Stimulated activated naive CD8-positive, alpha-beta T cell treated with anti-CD3 and anti-CD28 coated beads, Interleukin-15, Interleukin-2, amounts not matched to agents 100 ng/mL and 50 ng/mL, for 24 hours (primary cell): ENCODE data around the gene FOXD2.
"Not testable (repeated sequence)": the region's sequence is repeated elsewhere in the genome, so short reads cannot be mapped to it uniquely, and the experiment has no call there.

Experiments used
- H3K27ac Mint-ChIP-seq: one replicate; pipeline ENCODE4 v1.8.0; 2021; ENCODE audit warnings: mild to moderate bottlenecking, mixed read lengths
- H3K27me3 Mint-ChIP-seq: one replicate; pipeline ENCODE4 v1.8.0; 2021; ENCODE audit warnings: mixed read lengths
- H3K36me3 Mint-ChIP-seq: one replicate; pipeline ENCODE4 v1.8.0; 2021; ENCODE audit warnings: low read depth, mixed read lengths
- H3K4me1 Mint-ChIP-seq: one replicate; pipeline ENCODE4 v1.8.0; 2021; ENCODE audit warnings: low read depth, mixed read lengths
- H3K4me3 Mint-ChIP-seq: one replicate; pipeline ENCODE4 v1.8.0; 2021; ENCODE audit warnings: mild to moderate bottlenecking, mixed read lengths
- H3K9me3 Mint-ChIP-seq: one replicate; pipeline ENCODE4 v1.8.0; 2021; ENCODE audit warnings: mixed read lengths

The FOXD2 gene

DNA sequence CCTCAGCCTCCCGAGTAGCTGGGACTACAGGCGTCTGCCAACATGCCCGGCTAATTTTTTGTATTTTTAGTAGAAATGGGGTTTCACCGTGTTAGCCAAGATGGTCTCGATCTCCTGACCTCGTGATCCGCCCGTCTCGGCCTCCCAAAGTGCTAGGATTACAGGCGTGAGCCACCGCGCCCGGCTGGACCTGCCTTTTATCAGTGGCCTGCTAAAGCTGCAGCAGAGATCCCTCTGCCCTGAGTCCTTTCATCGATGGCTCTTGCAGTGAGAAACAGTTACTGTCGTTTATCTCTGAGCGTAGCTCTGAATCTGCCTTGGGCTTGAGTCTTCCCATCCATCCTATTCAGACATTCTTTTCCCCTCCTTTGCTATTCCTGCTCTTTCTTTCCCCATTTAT lies 19.7 kb downstream of the FOXD2 start:
- H3K9me3 Mint-ChIP-seq, H3K4me1 Mint-ChIP-seq, H3K27ac Mint-ChIP-seq, H3K36me3 Mint-ChIP-seq, H3K4me3 Mint-ChIP-seq: not testable (repeated sequence)
- peaks cover 59% of the 10 kb centered on the region for H3K27me3 Mint-ChIP-seq

DNA sequence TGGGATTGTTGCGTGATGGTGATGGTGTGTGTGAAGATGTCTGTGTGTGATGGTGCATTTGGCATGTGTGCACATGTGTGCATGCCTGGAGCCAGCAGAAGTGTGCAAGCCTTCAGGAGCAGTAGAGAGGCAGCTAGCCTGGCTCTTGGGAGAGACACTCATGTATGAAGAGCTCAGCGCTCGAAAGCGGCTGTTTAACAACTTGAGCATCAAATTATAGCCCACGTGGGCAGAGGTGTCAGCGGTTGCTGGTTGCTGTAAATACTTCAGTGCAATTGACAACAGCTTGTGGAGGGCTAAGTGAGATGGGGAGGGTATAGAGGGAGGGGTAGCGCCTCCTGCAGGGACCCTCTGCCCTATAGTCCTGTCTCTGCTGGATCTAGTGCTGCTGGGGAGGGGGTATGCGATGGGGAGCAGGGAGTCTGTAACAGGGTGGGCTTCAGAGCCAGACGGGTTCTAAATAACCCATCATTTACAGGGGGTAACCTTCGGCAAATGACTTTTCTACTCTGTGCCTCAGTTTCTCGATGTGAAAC lies 21.5 kb downstream of the FOXD2 start:
- Mint-ChIP-seq H3K27me3 (peaks cover 72% of the 10 kb centered on the region), H3K4me3 (no peak overlapping the region), H3K9me3 (no peaks in the 10 kb centered on the region), H3K4me1 (no peaks in the 10 kb centered on the region), H3K27ac (no peak overlapping the region), H3K36me3 (no peaks in the 10 kb centered on the region)

- Mint-ChIP-seq H3K27me3 (peaks cover 68% of the 10 kb centered on the region), H3K4me1 (no peaks in the 10 kb centered on the region), H3K4me3 (no peak overlapping the region), H3K36me3 (no peaks in the 10 kb centered on the region), H3K27ac (no peak overlapping the region), H3K9me3 (no peaks in the 10 kb centered on the region)
Measured at GRCh38 chr1:47460040-47460439, 22.2 kb downstream of the FOXD2 start.

DNA sequence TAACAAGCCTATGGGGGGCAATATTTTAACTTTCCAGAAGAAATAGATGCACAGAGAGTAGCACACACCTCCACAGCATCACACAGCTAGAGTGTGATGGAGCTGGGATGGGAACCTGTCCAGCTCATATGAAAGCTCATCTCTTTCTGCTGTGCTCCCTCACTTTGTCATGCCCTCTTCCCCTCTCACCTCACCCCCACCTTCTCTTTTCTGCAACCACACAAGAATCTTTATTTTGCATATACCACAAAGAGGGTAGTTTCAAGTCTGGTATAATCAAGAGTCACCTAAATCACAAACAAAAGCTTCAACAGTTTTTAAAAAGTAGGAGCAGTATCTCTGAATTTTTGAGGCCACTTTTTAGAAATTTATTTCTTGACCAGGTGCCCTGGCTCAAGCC lies 22.6 kb downstream of the FOXD2 start:
- Mint-ChIP-seq H3K4me3 (no peak overlapping the region), H3K36me3 (no peaks in the 10 kb centered on the region), H3K27ac (no peak overlapping the region), H3K9me3 (no peaks in the 10 kb centered on the region), H3K27me3 (peaks cover 64% of the 10 kb centered on the region), H3K4me1 (no peaks in the 10 kb centered on the region)

DNA sequence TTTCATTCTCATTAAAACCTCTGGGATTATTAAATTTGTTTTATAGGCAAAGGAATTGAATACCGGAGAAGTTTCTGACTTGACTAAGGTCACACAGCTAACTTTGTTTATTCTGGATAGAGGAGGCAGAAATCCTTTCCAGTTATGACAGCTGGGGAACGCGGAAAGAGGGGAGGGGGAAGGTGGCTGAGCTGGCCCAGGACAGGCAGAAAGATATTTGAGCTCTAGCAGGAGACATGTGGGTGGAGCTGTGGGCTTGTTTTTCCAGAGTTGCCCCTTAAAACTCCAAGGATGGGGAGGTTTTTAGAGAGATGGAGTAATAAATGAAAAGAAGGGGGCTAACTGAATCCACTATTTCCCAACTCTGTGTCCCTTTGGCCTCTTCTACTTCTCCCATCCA lies 27.8 kb downstream of the FOXD2 start:
- H3K27ac Mint-ChIP-seq: no peak overlapping the region
- H3K9me3 Mint-ChIP-seq: no peaks in the 10 kb centered on the region
- H3K4me3 Mint-ChIP-seq: no peak overlapping the region
- no peaks in the 10 kb centered on the region for H3K4me1 Mint-ChIP-seq
- no peaks in the 10 kb centered on the region for H3K36me3 Mint-ChIP-seq
- peaks cover 42% of the 10 kb centered on the region for H3K27me3 Mint-ChIP-seq

- peaks cover 15% of the 10 kb centered on the region for H3K27me3 Mint-ChIP-seq
- no peak overlapping the region for H3K4me3 Mint-ChIP-seq
- H3K4me1 Mint-ChIP-seq: no peaks in the 10 kb centered on the region
- H3K36me3 Mint-ChIP-seq: no peaks in the 10 kb centered on the region
- no peak overlapping the region for H3K27ac Mint-ChIP-seq
- H3K9me3 Mint-ChIP-seq: no peaks in the 10 kb centered on the region
Measured at GRCh38 chr1:47468709-47469389, 31.0 kb downstream of the FOXD2 start.

DNA sequence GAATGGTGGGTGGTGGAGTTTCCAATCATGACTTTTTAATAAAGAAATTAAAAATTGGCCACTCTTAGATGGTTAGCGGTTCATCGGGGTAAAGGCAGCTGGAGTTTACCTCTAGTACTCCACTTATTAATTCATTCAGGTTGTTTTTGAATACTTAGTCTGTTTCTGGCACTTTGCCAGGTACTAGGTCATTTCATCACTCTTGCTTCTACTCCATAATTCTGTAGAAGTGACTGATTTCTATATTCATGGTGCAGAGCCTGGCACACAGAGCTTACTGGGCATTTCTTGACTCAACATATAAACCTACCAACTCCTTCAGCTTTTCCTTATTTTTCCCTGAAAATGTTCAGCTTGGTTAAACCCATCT lies 31.5 kb downstream of the FOXD2 start:
- Mint-ChIP-seq H3K9me3 (no peaks in the 10 kb centered on the region), H3K36me3 (no peaks in the 10 kb centered on the region), H3K4me1 (no peaks in the 10 kb centered on the region), H3K27ac (no peak overlapping the region), H3K4me3 (no peak overlapping the region), H3K27me3 (peaks cover 17% of the 10 kb centered on the region)

- peaks cover 19% of the 10 kb centered on the region for H3K27me3 Mint-ChIP-seq
- H3K9me3 Mint-ChIP-seq: no peaks in the 10 kb centered on the region
- H3K36me3 Mint-ChIP-seq: no peaks in the 10 kb centered on the region
- H3K27ac Mint-ChIP-seq: no peak overlapping the region
- H3K4me1 Mint-ChIP-seq: no peaks in the 10 kb centered on the region
- no peak overlapping the region for H3K4me3 Mint-ChIP-seq
Measured at GRCh38 chr1:47469910-47470309, 32.1 kb downstream of the FOXD2 start.

DNA sequence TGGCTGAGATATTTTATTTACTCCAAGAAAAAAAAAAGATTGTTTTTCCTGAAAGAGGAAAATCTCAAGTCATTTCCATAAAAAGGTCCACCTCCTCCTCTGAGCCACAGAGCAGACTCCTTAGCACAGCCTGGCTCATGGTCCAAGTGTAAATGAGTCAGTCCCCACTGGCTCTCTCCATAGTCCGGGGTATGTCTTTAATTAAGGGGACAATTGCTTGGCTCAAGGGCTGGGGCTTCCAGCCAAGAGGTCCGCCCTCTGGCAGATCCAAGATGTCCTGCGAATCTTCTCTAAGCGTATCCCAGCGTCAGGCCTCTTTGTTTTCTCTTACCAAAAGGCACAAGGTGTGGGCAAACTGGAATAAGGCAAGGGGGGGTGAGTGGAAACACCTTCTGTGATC lies 33.3 kb downstream of the FOXD2 start:
- H3K4me1 Mint-ChIP-seq: no peaks in the 10 kb centered on the region
- no peak overlapping the region for H3K4me3 Mint-ChIP-seq
- H3K27ac Mint-ChIP-seq: no peak overlapping the region
- H3K27me3 Mint-ChIP-seq: peaks cover 23% of the 10 kb centered on the region
- no peaks in the 10 kb centered on the region for H3K36me3 Mint-ChIP-seq
- H3K9me3 Mint-ChIP-seq: no peaks in the 10 kb centered on the region

- Mint-ChIP-seq H3K27ac (no peak overlapping the region), H3K4me1 (no peaks in the 10 kb centered on the region), H3K4me3 (no peak overlapping the region), H3K9me3 (no peaks in the 10 kb centered on the region), H3K36me3 (no peaks in the 10 kb centered on the region), H3K27me3 (peaks cover 26% of the 10 kb centered on the region)
Measured at GRCh38 chr1:47474278-47475193, 36.7 kb downstream of the FOXD2 start.

DNA sequence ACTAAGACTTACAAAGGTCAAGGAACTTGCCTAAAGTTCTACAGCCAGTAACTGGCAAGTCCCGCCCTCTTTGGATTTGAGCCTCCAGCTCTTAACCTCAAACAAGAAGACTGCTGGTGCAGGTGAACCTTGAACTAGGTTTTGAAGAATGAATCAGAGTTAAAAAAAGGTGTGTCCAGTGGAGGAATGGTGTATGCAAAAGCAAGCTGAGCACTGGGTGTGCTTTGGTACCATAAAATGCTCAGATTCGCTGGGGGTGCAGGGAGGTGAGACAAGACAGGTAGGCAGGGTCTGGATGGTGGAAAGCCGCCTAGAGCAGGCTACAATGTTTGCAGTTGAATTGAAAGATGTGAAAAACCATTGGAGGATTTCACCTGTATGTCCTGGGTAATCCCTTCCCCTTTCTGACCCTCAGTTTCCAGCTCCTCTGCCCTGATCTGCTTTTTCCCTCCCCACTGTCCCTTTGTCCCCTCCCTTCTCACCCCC lies 39.8 kb downstream of the FOXD2 start:
- H3K27me3 Mint-ChIP-seq: peaks cover 21% of the 10 kb centered on the region
- H3K9me3 Mint-ChIP-seq: no peaks in the 10 kb centered on the region
- no peaks in the 10 kb centered on the region for H3K4me1 Mint-ChIP-seq
- no peak overlapping the region for H3K27ac Mint-ChIP-seq
- no peaks in the 10 kb centered on the region for H3K36me3 Mint-ChIP-seq
- H3K4me3 Mint-ChIP-seq: no peak overlapping the region

DNA sequence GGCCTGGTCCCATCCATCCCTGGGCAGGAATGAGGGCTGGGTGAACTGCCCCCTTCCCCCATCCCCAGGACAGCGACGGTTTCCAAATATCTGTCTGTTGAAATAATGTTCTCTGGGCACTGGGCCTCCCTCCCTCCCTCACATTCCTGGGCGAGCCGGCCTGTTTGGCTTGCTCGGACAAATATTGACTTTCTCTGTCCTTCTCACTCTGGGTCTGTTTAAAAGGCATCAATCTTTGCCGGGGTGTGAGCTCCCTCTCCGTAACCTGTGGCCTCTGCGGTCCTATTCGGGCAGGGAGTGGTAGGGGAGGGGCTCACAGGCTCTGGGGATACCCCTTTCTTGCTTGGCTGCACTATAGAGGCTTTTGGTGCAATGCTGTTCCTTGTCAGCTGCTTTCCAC lies 40.2 kb downstream of the FOXD2 start:
- Mint-ChIP-seq H3K4me3 (no peak overlapping the region), H3K27ac (no peak overlapping the region), H3K9me3 (no peaks in the 10 kb centered on the region), H3K27me3 (peaks cover 21% of the 10 kb centered on the region), H3K36me3 (no peaks in the 10 kb centered on the region), H3K4me1 (no peaks in the 10 kb centered on the region)

GRCh38 chr1:47479664-47480063 lies 41.8 kb downstream of the FOXD2 start:
- H3K4me3 Mint-ChIP-seq: no peak overlapping the region
- no peaks in the 10 kb centered on the region for H3K36me3 Mint-ChIP-seq
- H3K9me3 Mint-ChIP-seq: no peaks in the 10 kb centered on the region
- no peaks in the 10 kb centered on the region for H3K4me1 Mint-ChIP-seq
- H3K27me3 Mint-ChIP-seq: peaks cover 17% of the 10 kb centered on the region
- H3K27ac Mint-ChIP-seq: no peak overlapping the region

DNA sequence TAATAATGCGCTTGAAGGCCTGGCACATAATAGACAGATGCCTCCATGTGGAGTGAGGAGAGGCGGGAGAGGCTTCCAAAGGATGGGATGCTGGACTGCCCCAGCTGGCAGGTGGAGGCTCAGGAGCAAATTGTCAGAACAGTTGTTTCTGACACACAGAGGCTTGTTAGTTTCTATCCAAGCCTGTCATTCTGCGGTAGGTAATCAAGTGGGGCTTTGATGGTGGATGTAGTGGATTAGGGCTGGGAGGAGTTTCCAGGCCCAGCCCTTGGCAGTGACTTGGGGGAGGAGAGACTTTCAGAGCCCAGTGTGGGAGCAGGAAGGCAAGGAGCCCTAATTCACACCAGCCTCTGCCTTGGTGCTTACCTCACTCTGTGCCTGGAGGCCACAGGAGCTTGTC lies 44.1 kb downstream of the FOXD2 start:
- no peaks in the 10 kb centered on the region for H3K4me1 Mint-ChIP-seq
- H3K27me3 Mint-ChIP-seq: peaks cover 12% of the 10 kb centered on the region
- no peaks in the 10 kb centered on the region for H3K9me3 Mint-ChIP-seq
- H3K36me3 Mint-ChIP-seq: no peaks in the 10 kb centered on the region
- H3K27ac Mint-ChIP-seq: no peak overlapping the region
- H3K4me3 Mint-ChIP-seq: no peak overlapping the region

- no peaks in the 10 kb centered on the region for H3K36me3 Mint-ChIP-seq
- H3K27ac Mint-ChIP-seq: no peak overlapping the region
- no peak overlapping the region for H3K4me3 Mint-ChIP-seq
- no peaks in the 10 kb centered on the region for H3K9me3 Mint-ChIP-seq
- peaks cover 9% of the 10 kb centered on the region for H3K27me3 Mint-ChIP-seq
- no peaks in the 10 kb centered on the region for H3K4me1 Mint-ChIP-seq
Measured at GRCh38 chr1:47482786-47483185, 44.9 kb downstream of the FOXD2 start.
